GM18498 (cell line): ENCODE data around the gene SLC39A11.
"Not testable (repeated sequence)": the region's sequence is repeated elsewhere in the genome, so short reads cannot be mapped to it uniquely, and the experiment has no call there.

Experiments used
- ATAC-seq: cut with Tn5 transposase; IDR thresholded peaks from one replicate; pipeline ENCODE4 v1.9.1; 2021; ENCODE audit warnings: mild to moderate bottlenecking, moderate library complexity; ENCODE audit not compliant: unreplicated experiment

SLC39A11 gene

DNA sequence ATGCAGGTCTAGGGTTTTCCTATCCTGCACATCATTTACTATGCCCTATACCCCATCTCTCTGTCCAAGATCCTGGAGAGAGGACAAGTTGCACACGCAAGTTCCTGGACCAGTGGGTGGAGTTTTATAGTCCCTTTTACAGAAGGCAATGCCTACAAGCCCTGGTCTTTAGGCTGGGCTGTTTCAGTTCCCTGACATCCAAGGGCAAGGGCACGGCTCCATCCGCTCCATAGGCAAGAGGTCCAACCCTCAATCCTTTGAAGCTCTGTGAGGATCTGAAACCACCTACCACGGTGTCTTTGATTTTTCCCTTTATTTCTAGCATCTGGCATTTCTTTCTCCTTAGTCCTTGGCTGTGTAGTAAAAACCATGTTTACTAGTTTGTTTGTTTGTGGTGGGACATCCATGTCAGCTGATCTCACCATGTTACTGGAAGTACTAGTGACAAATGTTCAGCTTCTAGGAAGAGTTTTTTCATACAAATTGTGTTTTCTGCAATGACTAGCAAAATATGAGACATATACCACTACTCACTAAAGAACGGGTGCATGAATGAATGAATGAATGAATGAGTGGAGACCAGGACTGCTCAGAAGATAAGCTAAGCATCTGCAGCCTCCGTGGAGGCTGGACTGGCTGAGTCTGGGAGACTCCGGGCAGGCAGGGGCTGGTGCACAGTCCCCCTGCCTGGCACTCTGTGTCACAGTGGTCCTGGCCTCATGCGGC lies 359.4 kb downstream of the SLC39A11 start:
- ATAC-seq = no peak

DNA sequence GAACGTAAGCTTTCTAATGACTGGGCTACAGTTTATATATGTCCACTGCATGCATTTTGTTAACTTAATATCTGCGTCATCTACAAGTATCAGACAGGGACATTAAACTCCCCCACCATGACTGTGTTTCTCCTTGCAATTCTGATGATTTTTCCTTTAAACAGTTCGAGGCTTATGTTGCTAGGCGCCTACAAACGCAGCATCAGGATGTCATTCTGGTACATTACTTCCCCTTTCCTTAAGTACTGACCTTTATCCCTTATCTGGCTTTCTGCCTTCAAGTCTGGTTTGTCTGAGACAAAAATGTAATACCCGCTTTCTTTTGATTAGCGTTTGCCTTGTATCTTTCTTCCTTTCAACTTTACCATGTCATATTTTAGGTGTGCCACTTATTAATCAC lies 362.4 kb downstream of the SLC39A11 start:
- ATAC-seq = no peak

DNA sequence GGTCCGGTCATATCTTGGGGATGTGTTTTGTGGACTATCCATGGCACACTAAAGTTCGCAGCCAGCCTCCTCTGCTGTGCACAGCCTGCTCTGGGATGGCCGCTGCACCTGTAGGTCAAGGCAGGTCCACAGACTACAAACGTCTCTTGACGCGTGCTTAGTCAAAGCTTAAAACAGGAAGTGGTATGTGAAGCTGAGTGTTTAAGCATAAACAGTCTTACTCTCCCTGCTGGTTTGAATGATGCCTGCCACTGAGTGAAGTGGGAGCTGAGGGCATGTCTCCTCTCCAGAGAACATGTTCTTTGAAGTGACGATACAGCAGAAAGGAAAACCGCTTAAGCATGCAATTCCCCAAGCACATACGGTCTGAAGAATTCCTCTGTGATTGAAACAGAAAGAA lies 365.6 kb downstream of the SLC39A11 start:
- peak; percentile 90 for ATAC-seq

DNA sequence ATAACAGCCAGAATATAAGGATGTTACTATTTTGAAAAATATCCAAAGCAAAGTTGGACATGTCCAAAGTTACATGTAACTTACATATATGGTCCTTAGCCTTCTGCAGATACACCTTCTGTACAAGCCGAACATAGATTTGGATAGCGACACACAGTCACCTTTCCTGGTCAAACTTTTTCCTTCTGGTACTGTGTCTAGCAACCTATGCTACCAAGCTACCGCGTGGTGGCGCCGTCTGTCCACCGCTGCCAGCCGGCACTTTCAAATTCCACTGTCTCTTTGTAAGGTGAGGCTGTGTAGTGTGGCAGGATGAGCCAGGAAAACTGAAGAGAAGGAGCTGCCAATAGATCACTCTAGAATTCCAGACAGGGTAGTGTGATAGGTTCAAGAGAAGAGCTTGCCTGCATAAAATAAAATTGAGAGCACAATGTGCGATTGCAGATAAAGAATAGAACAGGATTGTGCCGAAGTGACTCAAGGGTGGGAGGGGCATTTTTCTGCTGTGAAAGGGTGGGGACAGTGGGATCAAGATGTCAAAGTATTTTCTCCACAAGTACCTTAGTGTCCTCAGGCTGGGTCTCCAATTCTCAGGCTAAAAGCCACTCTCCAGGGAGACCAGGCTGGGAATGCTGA lies 366.9 kb downstream of the SLC39A11 start:
- no peak for ATAC-seq

DNA sequence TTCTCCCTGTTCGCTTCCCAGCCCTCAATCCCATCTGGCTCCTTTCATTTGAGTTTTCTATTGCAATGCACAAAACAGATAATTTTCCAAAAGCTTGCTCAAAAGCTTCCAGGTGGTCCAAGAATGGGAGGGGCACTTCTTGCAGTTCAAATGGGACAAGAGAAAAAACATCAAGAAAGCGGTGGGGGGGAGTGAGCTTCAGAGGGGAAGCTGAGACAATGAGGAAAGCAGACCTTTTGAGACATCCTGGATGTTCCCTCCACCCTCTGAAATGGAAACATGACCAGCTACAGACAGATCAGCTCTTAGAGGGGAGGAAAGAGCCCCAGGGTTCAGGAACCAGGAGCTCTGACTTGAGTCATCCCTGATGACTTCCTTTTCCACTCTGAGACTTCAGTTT lies 368.2 kb downstream of the SLC39A11 start:
- ATAC-seq = no peak

DNA sequence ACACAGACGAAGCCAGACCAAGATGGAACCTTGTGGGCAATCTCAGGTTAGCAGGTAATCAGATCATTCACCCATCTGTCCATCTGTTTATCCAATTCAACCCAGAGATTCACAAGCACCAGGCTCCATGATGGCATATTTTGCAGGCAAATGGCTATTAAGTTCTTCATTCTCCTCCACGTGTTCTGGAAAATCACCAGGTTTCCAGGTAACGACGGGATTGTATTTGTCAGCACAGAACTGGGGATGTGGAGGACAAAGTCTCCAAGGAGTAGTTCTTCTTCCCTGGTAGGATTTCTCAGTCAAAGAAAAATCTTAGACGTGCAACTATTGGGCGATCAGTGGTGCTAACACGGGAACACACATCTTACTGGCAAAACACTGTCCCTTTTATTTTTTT lies 368.8 kb downstream of the SLC39A11 start:
- no peak for ATAC-seq

DNA sequence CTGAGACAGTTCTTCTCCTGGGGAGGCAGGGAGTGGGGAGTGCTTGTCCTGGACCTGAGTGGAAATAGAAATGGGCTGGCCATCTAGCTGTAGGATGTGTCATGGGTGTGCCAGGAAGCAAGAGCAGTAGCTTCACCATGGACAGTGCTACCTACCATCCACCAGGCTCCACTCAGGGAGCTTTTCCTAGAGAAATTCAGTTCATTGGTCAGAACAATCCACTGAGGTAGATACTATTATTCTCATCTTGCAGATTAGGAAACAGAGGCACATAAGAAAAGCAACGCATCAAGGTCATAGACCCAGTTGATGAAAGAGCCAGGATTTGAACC lies 372.0 kb downstream of the SLC39A11 start:
- no peak for ATAC-seq

DNA sequence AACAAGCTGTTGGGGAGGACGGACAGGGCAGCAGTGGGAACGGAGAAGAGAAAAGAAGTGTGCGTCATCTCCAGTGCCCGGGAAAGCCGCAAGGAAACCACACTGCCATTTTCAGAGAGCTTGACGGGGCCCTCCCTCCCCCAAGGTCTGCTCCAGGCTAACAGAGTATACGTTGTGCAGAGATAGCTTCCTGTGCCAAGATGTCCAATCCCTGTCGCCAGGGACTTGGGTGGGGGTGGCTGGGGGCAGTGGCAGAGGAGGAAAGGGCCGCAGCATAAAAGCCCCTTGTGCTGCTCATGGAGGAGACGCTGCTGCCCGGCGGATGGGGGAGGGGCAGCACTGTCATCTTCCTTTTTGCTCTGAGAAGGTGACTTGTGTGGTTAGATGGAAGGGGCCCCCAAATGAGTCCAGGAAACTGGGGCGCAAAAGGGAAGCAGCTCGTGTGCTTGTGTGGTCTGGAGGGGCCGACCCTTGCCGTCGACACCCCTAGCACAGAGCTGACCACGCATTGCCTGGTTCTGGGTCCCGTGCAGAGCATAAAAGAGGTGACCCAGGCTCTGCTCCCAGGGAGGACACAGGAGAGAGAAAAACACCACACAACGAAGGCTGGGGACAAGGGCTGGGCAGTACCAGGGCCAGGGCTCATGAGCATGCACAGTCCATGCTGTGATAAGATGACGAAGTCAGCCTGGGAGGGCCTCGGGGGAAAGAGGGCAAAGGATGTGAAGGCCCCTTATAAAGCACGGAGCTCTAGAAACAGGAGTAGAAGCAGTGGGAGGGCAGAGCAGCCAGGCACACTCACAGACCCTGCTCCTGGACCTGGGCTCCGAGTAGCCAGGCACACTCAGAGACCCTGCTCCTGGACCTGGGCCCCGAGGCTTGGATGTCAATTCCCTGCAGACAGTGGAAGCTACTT lies 372.7 kb downstream of the SLC39A11 start:
- no peak for ATAC-seq

DNA sequence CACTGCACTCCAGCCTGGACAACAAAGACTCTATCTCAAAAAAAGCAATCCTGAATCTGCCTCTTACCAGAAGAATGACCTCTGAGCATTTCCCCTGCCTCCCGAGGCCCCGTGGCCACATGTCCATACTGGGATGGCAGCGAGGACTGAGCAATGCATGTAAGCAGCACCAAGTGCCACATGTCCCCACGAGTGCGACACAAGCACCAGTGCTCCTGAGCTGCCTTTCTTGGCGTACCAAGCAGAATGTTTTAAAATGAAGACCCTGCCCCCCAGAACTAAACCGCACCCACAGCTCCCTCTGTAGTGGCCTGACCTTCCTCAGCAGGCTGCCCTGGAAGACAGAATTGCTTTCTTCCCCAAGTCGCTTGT lies 373.3 kb downstream of the SLC39A11 start:
- ATAC-seq = no peak

DNA sequence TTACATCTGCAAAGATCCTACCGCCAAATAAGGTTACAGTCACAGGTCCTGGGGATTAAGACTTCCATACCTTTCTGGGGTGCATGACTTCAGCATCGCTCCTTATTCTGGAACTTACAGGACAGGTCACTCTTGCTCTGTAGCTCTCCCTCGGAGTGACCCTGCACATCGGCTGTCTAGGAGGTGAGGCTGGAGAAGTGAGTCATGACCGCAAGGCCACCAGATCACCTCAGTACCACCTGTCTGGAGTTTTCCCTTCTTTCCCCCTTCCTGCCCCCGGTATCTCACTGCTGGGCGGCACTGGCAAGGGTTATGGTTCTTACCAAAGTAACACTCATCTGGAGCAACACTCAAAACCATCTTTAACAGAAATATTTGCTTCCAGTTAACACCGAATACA lies 374.8 kb downstream of the SLC39A11 start:
- ATAC-seq = no peak

DNA sequence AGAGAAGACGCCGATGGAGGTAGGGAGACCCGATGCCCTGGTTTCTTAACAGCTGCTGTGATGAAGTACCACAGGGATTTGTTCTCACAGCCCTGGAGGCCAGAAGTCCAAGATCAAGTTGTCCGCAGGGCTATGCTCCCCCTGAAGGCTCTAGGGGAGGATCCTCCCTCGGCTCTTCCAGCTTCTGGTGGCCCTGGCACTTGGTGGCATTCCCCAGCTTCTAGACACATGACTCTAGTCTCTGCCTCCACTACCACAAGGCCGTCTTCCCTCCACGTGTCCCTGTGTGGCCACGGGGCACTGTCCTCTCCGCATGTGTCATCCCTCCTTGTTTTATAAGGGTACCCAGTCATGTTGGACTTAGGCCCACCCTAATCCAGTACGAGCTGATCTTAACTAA lies 375.2 kb downstream of the SLC39A11 start:
- no peak for ATAC-seq

DNA sequence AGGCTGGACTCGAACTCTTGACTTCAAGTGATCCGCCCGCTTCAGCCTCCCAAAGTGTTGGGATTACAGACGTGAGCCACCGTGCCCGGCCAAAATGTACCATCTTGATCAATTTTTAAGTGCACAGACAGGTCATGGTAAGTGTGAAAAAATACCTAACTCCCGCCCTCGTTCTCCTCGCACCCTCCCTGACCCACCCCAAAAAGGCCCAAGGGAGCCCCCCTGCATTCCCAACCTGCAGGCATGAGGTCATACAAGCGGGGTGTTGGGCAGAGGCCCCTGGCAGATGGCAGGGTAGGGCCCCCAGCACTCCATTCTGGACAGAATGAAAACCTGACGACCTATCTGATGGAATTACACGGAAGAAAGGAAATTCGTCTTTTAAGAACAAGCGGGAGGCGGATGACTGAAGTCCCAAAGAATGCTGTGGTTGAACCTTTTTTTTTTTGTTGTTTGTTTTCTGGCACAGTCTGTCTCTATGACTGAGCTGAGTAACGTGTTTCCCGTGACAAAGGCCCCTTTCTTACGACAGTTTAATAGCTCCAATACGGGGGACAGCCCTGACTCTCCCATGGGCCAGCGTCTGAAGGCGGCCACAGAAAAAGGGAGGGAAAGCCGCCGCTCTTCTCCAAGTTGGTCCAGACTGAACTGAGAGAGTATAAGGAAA lies 376.4 kb downstream of the SLC39A11 start:
- no peak for ATAC-seq

DNA sequence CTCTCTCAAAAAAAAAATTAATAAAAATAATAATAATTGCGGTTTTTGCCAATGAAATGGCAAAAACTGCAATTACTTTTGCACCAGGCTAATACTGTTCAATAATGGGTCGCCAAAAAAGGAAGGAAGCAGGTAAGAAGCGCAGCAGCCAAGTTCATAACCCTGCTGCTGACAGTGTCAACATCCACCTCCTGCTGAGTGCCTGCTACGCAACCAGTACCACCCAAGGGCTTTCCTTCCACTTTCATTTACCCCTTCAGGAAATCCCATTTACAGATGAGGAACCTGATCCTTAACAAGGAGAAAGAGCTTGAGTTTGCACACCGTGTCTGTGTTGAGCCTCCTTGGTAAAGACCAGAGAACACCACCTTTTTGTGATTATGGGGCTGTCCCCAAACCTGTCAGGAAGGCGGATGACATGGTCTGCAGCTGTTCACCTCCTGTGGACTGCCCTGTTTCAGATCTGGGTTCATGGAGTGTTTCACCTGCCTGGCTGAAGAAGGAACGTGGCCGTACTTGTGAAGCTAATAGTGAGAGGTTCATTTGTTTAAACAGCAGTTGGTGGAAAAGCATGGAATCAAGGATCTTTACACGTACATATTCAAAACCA lies 378.0 kb downstream of the SLC39A11 start:
- no peak for ATAC-seq

DNA sequence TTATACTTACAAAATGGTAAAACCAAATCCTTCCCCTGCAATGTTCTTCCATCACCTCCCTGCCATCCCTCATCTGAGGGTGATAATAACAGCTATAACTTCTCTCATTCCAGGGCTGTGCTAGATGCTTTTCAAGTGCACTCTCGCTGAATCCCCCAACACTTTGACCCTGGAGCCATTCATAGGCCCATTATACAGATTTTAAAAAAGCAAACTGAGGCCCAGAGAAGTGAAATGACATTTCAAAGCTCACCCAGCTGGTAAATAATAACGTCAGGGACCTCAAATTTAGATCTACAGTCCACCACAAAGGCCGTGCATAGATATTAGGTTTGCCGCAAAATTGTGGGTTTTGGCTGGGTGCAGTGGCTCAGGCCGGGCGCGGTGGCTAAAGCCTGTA lies 378.8 kb downstream of the SLC39A11 start:
- ATAC-seq = no peak

DNA sequence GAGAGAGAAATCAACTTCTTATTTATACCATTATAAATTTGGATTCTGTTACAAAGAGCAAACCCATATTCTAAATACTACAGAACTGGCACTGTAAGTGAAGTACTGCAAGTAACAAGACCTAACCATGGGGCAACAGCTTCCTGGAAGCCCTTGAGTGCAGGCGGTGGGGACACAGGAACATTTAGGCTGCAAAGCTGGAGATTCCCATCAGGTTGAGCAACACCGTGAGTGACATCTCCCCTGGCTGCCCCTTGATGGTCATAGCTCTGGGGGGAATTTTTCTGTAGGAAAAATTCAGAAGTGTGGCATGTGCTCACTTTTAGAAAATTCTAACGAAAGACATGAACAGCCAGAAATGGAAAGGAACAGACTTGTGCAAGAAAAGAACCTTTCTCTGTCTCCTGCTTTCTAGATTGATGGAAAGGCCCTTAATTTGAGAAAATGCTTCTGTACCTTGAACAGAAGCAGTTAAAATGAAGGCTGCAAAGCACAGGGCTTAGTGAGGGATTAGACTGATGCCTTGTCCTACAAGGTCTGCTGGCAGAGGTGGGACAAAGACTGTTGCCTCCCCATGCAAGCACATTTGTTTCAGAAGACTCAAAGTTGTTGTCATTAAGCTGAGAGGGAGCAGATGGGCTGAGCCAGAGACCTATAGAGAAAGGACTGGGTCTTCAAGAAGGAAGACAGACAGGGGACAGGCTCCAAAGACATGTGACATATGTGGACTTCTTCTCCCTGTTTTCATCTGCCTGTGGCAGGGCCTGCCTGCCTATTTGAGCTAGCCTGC lies 380.8 kb downstream of the SLC39A11 start:
- ATAC-seq = no peak

DNA sequence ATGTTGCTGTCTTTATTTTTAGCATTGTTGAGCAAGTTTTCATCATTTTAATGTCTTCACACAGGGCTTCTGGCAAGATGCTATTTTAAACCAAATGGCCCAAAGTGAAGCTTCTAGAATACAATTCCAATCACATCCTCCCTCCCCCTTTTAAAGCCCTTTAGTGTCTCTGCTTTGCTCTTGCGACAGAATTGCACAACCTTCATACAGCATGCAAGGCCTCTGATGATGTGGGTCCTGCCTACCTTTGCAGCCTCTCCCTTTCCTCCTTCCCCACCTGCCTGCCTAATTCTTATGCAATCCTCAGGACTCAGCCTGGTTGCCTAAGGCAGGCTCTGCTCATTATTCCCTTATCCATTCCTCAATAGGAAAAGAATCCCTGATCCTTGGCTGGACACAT lies 381.7 kb downstream of the SLC39A11 start:
- no peak for ATAC-seq

DNA sequence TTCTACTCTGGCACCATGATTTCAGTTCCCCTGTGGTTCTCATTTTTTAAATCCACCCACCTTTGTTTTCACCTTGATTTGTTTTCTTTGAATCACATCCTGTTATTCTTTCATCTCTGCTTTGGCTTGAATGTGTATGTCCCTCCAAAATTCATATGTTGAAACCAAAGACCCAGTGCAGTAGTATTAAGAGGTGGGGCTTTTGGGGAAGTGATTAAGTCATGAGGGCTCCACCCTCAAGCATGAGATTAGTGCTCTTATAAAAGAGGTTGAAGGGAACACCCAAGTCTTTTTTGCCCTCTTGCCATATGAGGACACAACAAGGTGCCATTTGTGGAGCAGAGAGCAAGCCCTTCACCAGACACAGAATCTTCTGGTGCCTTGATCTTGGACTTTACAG lies 382.3 kb downstream of the SLC39A11 start:
- ATAC-seq = no peak

DNA sequence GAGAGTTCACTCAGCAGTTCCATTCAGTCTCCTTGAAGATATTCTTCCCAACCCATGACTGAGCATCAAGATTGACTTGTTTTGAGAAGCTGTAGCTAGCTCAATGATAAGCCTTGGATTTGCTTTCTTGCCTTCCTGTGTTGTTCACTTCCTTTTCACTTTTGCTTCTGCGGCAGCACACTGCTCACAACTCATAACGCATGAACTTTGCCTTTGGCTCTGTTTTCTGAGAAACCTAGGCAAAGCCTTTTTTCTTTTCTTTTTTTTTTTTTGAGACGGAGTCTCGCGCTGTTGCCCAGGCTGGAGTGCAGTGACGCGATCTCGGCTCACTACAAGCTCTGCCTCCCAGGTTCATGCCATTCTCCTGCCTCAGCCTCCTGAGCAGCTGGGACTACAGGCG lies 383.8 kb downstream of the SLC39A11 start:
- ATAC-seq = not testable (repeated sequence)

DNA sequence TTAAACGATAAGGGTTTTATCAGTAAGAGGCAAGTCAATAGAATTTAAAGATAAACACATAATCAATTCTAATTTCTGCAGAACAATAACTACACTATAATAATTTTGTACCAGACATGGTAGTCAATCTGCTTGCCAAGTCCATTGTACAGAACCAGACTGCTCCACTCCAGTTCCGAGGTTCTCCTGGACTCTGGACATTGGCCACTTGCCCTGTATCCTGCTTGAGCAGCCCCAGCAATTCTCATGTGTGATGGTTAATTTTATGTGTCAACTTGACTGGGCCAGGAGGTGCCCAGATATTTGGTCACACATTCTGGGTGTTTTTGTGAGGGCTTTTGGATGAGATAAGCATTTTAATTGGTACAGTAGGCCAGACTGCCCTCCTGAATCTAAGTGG lies 384.6 kb downstream of the SLC39A11 start:
- ATAC-seq = no peak

DNA sequence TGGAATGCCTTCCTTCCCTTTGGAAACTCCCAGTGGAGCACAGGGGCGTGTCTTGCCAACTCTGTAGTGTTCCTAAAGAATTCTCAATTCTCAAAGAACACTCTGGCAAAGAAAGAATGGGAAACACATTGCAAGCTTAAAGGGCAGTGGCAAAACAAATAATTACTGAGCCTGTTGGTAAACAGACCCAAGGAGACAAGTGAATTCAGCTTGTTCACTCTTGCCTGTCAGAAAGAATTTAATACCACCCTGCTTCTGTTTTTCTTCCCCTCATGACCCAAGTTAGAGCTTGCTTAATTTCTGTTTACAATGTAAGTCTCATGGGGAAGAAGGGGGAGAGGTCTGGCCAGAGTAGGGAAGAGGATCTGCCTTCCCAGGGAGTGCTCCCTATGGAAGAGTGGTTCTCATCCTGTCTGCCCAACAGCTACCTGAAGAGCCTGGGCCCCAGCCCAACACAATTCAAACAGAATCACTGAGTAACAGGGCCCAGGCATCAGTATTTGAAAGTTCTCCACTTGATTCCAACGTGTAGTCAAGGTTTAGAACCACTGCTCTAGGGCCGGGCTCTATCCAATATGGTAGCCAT lies 386.0 kb downstream of the SLC39A11 start:
- ATAC-seq = no peak
